Measurements from ENCODE around the gene ADGRF3.

GRCh38 chr2:26380281-26380680 lies 33.7 kb upstream of the ADGRF3 start:
- TF ChIP-seq SP1 (IDR thresholded peaks at IDR 0.05), result no peak
- TF ChIP-seq ZNF384 (IDR thresholded peaks at IDR 0.05), result no peak
- no peak for TF ChIP-seq ELF4 (IDR thresholded peaks at IDR 0.05)
- TF ChIP-seq CTBP1 (IDR thresholded peaks at IDR 0.05; ENCODE audit: borderline replicate concordance), result no peak
- no peak for TF ChIP-seq SUZ12 (IDR thresholded peaks at IDR 0.05)
- TF ChIP-seq TARDBP (IDR thresholded peaks at IDR 0.05), result no peak
- TF ChIP-seq FOXK2 (IDR thresholded peaks at IDR 0.05), result no peak
- TF ChIP-seq BHLHE40 (IDR thresholded peaks at IDR 0.05; ENCODE audit: borderline replicate concordance), result no peak
- TF ChIP-seq PKNOX1 (IDR thresholded peaks at IDR 0.05), result no peak
- no peak for TF ChIP-seq NFRKB (IDR thresholded peaks at IDR 0.05)
